Measurements from ENCODE around the gene GSTCD. TPM values are rescaled to one million over a fixed set of nuclear protein-coding genes. Genes with fewer than 3 reads are reported as not detected.
"Not testable (repeated sequence)": the region's sequence is repeated elsewhere in the genome, so short reads cannot be mapped to it uniquely, and the experiment has no call there.

The GSTCD gene
- total and polyA plus RNA-seq, 3 experiments from 2014 or later, result 3.2 to 22.4 (median 20.5) TPM

GRCh38 chr4:105719204-105719603, 10.6 kb downstream of the GSTCD start:
- Mint-ChIP-seq H3K4me1 (peaks cover 2 to 6% (median 4%) of the 10 kb centered on the region in 3 donors), H3K27me3 (peaks cover 0 to 3% of the 10 kb centered on the region in 2 donors), H3K9me3 (no peaks in the 10 kb centered on the region), H3K36me3 (peaks cover 0 to 11% (median 7%) of the 10 kb centered on the region in 3 donors), H3K4me3 (no peak overlapping the region), H3K27ac (peak overlapping the region in 1 of 8 donors; percentile 12)
- H3K27ac ChIP-seq (ENCODE audit: low read depth, low read length), result no peak overlapping the region
- ChIA-PET POLR2A (no interaction called here), CTCF (no interaction called here)
- no peaks in the 10 kb centered on the region for H3K4me1 ChIP-seq (ENCODE audit: insufficient read depth, low read length)
- no peaks in the 10 kb centered on the region for H3K27me3 ChIP-seq (ENCODE audit: insufficient read depth, low read length, poor library complexity, severe bottlenecking)
- no peaks in the 10 kb centered on the region for H3K9me3 ChIP-seq (ENCODE audit: low read length)
- no peak overlapping the region for H3K4me3 ChIP-seq (ENCODE audit: low read length)
- DNase-seq, result no peak
- H3K36me3 ChIP-seq (ENCODE audit: insufficient read depth, low read length), result peaks cover 5% of the 10 kb centered on the region

DNA sequence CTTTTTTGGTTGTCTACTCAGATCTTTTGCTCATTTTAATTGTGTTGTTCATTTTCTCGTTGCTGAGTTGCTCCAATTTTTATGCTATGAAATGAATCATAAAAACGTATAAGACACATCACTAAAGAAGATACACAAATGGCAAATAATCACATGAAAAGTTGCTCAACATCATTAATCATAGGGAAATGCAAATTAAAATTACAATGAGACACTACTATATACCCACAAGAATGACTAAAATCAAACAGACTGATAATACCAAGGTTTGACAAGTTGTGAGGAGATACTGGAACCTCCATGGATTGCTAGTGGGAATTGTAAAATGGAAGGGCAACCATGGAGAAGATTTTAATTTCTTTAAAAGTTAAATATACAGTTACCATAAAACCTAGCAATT, 17.0 kb downstream of the GSTCD start:
- POLR2A ChIA-PET, result no interaction called here
- no peaks in the 10 kb centered on the region for H3K4me1 ChIP-seq (ENCODE audit: insufficient read depth, low read length)
- Mint-ChIP-seq H3K9me3 (peaks cover 0 to 8% (median 4%) of the 10 kb centered on the region in 5 donors), H3K27me3 (no peaks in the 10 kb centered on the region), H3K27ac (no peak overlapping the region), H3K36me3 (peaks cover 4 to 15% (median 15%) of the 10 kb centered on the region in 3 donors), H3K4me1 (no peaks in the 10 kb centered on the region), H3K4me3 (no peak overlapping the region)
- H3K27me3 ChIP-seq (ENCODE audit: insufficient read depth, low read length, poor library complexity, severe bottlenecking), result no peaks in the 10 kb centered on the region
- no peak for DNase-seq
- no peaks in the 10 kb centered on the region for H3K9me3 ChIP-seq (ENCODE audit: low read length)
- H3K36me3 ChIP-seq (ENCODE audit: insufficient read depth, low read length), result no peaks in the 10 kb centered on the region
- CTCF ChIA-PET, result no interaction called here
- no peak overlapping the region for H3K4me3 ChIP-seq (ENCODE audit: low read length)
- H3K27ac ChIP-seq (ENCODE audit: low read depth, low read length), result no peak overlapping the region

- H3K27ac ChIP-seq (ENCODE audit: low read depth, low read length); H3K27me3 Mint-ChIP-seq; H3K4me3 Mint-ChIP-seq; POLR2A ChIA-PET; DNase-seq; CTCF ChIA-PET; H3K27ac Mint-ChIP-seq; H3K27me3 ChIP-seq (ENCODE audit: insufficient read depth, low read length, poor library complexity, severe bottlenecking); H3K4me3 ChIP-seq (ENCODE audit: low read length); H3K4me1 Mint-ChIP-seq; H3K36me3 ChIP-seq (ENCODE audit: insufficient read depth, low read length); H3K9me3 ChIP-seq (ENCODE audit: low read length); H3K4me1 ChIP-seq (ENCODE audit: insufficient read depth, low read length): not testable (repeated sequence)
- Mint-ChIP-seq H3K9me3 (peaks cover 0 to 16% (median 9%) of the 10 kb centered on the region in 5 donors), H3K36me3 (peaks cover 18 to 48% (median 41%) of the 10 kb centered on the region in 3 donors)
These were observed 21.3 kb downstream of the GSTCD start for GRCh38 chr4:105729895-105730294.

GRCh38 chr4:105735217-105735616, 26.6 kb downstream of the GSTCD start:
- H3K4me1 Mint-ChIP-seq; CTCF ChIA-PET; H3K27me3 Mint-ChIP-seq; H3K9me3 ChIP-seq (ENCODE audit: low read length); H3K4me1 ChIP-seq (ENCODE audit: insufficient read depth, low read length); H3K4me3 ChIP-seq (ENCODE audit: low read length); H3K36me3 ChIP-seq (ENCODE audit: insufficient read depth, low read length); H3K27ac ChIP-seq (ENCODE audit: low read depth, low read length); POLR2A ChIA-PET; H3K27ac Mint-ChIP-seq; H3K27me3 ChIP-seq (ENCODE audit: insufficient read depth, low read length, poor library complexity, severe bottlenecking); DNase-seq; H3K4me3 Mint-ChIP-seq: not testable (repeated sequence)
- H3K9me3 Mint-ChIP-seq, result peaks cover 15 to 36% (median 24%) of the 10 kb centered on the region in 5 donors
- H3K36me3 Mint-ChIP-seq, result peaks cover 41 to 81% (median 58%) of the 10 kb centered on the region in 3 donors

DNA sequence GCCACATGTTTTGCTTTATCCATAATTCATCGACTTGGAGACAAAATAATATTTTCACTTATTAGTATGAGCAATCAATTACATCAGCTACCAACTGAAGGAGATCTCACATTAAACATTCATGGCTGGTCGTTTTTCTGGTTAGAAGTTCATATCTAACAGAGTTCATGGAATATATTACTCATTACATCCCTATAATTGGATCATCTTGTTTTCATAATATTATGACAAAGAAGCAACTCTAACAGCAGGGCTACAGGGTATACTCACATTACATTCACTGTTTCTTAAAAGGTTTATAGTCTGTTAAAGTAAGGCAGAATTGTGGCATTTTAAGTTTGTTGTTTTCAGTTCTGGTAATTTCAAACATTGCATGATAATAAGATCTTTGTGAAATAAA, 33.0 kb downstream of the GSTCD start:
- Mint-ChIP-seq H3K4me1 (no peaks in the 10 kb centered on the region), H3K27me3 (no peaks in the 10 kb centered on the region), H3K4me3 (no peak overlapping the region), H3K36me3 (peaks cover 28 to 51% (median 29%) of the 10 kb centered on the region in 3 donors), H3K9me3 (peaks cover 10 to 24% (median 17%) of the 10 kb centered on the region in 5 donors), H3K27ac (no peak overlapping the region)
- H3K4me1 ChIP-seq (ENCODE audit: insufficient read depth, low read length), result no peaks in the 10 kb centered on the region
- no peak overlapping the region for H3K4me3 ChIP-seq (ENCODE audit: low read length)
- H3K36me3 ChIP-seq (ENCODE audit: insufficient read depth, low read length), result no peaks in the 10 kb centered on the region
- DNase-seq, result no peak
- no peaks in the 10 kb centered on the region for H3K27me3 ChIP-seq (ENCODE audit: insufficient read depth, low read length, poor library complexity, severe bottlenecking)
- ChIA-PET CTCF (no interaction called here), POLR2A (no interaction called here)
- H3K9me3 ChIP-seq (ENCODE audit: low read length), result no peaks in the 10 kb centered on the region
- no peak overlapping the region for H3K27ac ChIP-seq (ENCODE audit: low read depth, low read length)

- no peak for DNase-seq
- Mint-ChIP-seq H3K27me3 (no peaks in the 10 kb centered on the region), H3K4me1 (no peaks in the 10 kb centered on the region), H3K4me3 (no peak overlapping the region), H3K9me3 (no peaks in the 10 kb centered on the region), H3K36me3 (peaks cover 3 to 15% (median 4%) of the 10 kb centered on the region in 3 donors), H3K27ac (no peak overlapping the region)
- no peaks in the 10 kb centered on the region for H3K9me3 ChIP-seq (ENCODE audit: low read length)
- H3K27me3 ChIP-seq (ENCODE audit: insufficient read depth, low read length, poor library complexity, severe bottlenecking), result no peaks in the 10 kb centered on the region
- no peaks in the 10 kb centered on the region for H3K4me1 ChIP-seq (ENCODE audit: insufficient read depth, low read length)
- no peak overlapping the region for H3K4me3 ChIP-seq (ENCODE audit: low read length)
- CTCF ChIA-PET, result no interaction called here
- no peaks in the 10 kb centered on the region for H3K36me3 ChIP-seq (ENCODE audit: insufficient read depth, low read length)
- POLR2A ChIA-PET, result no interaction called here
- H3K27ac ChIP-seq (ENCODE audit: low read depth, low read length), result no peak overlapping the region
These were observed 39.6 kb downstream of the GSTCD start for GRCh38 chr4:105748222-105748621.

DNA sequence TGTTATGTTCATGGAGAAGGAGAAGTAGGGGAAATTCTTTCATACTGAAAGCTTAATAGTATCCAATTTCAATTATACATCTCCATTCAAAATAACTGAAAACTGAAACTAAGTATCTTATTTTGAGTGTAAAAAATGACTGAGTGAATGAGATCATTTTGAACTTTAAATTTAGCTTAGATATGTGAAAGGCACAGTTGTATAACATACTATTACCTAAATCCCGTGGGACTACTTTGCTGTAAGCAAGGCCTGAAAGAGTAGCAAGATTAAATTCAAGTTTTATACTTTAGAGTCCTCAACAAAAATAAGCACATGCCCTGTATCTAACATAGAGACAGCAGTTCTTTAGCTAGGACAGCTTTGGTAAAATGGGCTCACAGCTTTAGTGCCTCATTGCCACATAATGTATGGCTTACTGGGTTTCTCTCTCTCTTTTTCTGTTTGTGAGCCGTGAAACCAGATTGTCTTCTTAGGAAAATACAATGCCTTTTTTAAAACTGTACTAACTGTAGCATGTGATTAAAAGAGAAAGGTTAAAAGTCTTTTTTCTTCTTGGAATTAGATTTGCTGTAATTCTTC, 43.2 kb downstream of the GSTCD start:
- Histone ChIP-seq H3K4me3 (ENCODE audit: low read length) (no peak overlapping the region), H3K4me1 (ENCODE audit: insufficient read depth, low read length) (no peaks in the 10 kb centered on the region), H3K27ac (ENCODE audit: low read depth, low read length) (no peak overlapping the region), H3K9me3 (ENCODE audit: low read length) (no peaks in the 10 kb centered on the region), H3K36me3 (ENCODE audit: insufficient read depth, low read length) (no peaks in the 10 kb centered on the region), H3K27me3 (ENCODE audit: insufficient read depth, low read length, poor library complexity, severe bottlenecking) (no peaks in the 10 kb centered on the region)
- no peaks in the 10 kb centered on the region for H3K4me1 Mint-ChIP-seq
- H3K4me3 Mint-ChIP-seq, result no peak overlapping the region
- DNase-seq, result no peak
- H3K9me3 Mint-ChIP-seq, result no peaks in the 10 kb centered on the region
- H3K36me3 Mint-ChIP-seq, result peaks cover 0 to 5% (median 3%) of the 10 kb centered on the region in 3 donors
- H3K27me3 Mint-ChIP-seq, result no peaks in the 10 kb centered on the region
- H3K27ac Mint-ChIP-seq, result no peak overlapping the region
- ChIA-PET CTCF (no interaction called here), POLR2A (no interaction called here)

DNA sequence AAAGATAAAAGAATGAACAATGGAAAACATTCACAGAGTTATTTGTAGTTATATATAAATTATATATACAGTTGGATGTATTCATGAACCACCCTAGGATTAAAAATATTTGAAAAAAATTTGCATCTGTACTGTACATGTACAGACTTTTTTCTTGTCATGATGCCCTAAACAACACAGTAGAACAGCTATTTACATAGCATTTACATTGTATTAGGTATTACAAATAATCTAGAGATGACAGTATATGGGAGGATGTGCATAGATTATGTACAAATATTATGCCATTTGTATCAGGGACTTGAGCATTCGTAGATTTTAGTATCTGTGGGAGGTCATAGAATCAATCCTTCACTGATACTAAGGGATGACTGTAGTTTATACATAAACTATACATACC, 44.8 kb downstream of the GSTCD start:
- no peaks in the 10 kb centered on the region for H3K27me3 Mint-ChIP-seq
- no peak for DNase-seq
- Histone ChIP-seq H3K4me3 (ENCODE audit: low read length) (no peak overlapping the region), H3K36me3 (ENCODE audit: insufficient read depth, low read length) (no peaks in the 10 kb centered on the region), H3K9me3 (ENCODE audit: low read length) (no peaks in the 10 kb centered on the region), H3K27me3 (ENCODE audit: insufficient read depth, low read length, poor library complexity, severe bottlenecking) (no peaks in the 10 kb centered on the region), H3K27ac (ENCODE audit: low read depth, low read length) (no peak overlapping the region), H3K4me1 (ENCODE audit: insufficient read depth, low read length) (no peaks in the 10 kb centered on the region)
- no peaks in the 10 kb centered on the region for H3K4me1 Mint-ChIP-seq
- no peaks in the 10 kb centered on the region for H3K36me3 Mint-ChIP-seq
- H3K4me3 Mint-ChIP-seq, result no peak overlapping the region
- H3K9me3 Mint-ChIP-seq, result no peaks in the 10 kb centered on the region
- no peak overlapping the region for H3K27ac Mint-ChIP-seq
- POLR2A ChIA-PET, result no interaction called here
- CTCF ChIA-PET, result no interaction called here

GRCh38 chr4:105755375-105755774, 46.8 kb downstream of the GSTCD start:
- peaks cover 0 to under 1% of the 10 kb centered on the region in 2 donors for H3K27me3 Mint-ChIP-seq
- Histone ChIP-seq H3K36me3 (ENCODE audit: insufficient read depth, low read length) (no peaks in the 10 kb centered on the region), H3K27me3 (ENCODE audit: insufficient read depth, low read length, poor library complexity, severe bottlenecking) (no peaks in the 10 kb centered on the region), H3K9me3 (ENCODE audit: low read length) (no peaks in the 10 kb centered on the region), H3K27ac (ENCODE audit: low read depth, low read length) (no peak overlapping the region), H3K4me1 (ENCODE audit: insufficient read depth, low read length) (no peaks in the 10 kb centered on the region), H3K4me3 (ENCODE audit: low read length) (no peak overlapping the region)
- no peak overlapping the region for H3K27ac Mint-ChIP-seq
- H3K4me3 Mint-ChIP-seq, result no peak overlapping the region
- CTCF ChIA-PET, result no interaction called here
- H3K4me1 Mint-ChIP-seq, result no peaks in the 10 kb centered on the region
- DNase-seq, result no peak
- H3K36me3 Mint-ChIP-seq, result no peaks in the 10 kb centered on the region
- POLR2A ChIA-PET, result no interaction called here
- H3K9me3 Mint-ChIP-seq, result no peaks in the 10 kb centered on the region
